ENCODE data around the gene SLCO2A1. TPM values are rescaled to one million over a fixed set of nuclear protein-coding genes. Genes with fewer than 3 reads are reported as not detected.

The SLCO2A1 gene
- total RNA-seq, 2 donors from 2014 or later, result 7.0 to 17.5 TPM

- H3K27ac ChIP-seq, result no peak overlapping the region
- intact Hi-C loops (cut with DNase I), result no loop called here
- DNase-seq (no peak), ATAC-seq (no peak)
- no peaks in the 10 kb centered on the region for H3K27me3 ChIP-seq
- TF ChIP-seq POLR2A (IDR thresholded peaks at IDR 0.05) (no peak), CTCF (IDR thresholded peaks at IDR 0.05) (no peak)
- H3K4me3 ChIP-seq, result no peak overlapping the region
- 84 to 89% methylated on average over 3 of the region's 3 CpGs for WGBS, 2 donors
- H3K36me3 ChIP-seq (replicated peaks in 1 of 2; ENCODE audit: insufficient read depth in 1 of 2, low read depth in 2 of 2), result no peaks in the 10 kb centered on the region
- no peaks in the 10 kb centered on the region for H3K4me1 ChIP-seq
- no peaks in the 10 kb centered on the region for H3K9me3 ChIP-seq
These were observed 65.2 kb downstream of the SLCO2A1 start for GRCh38 chr3:133964547-133964946.

GRCh38 chr3:133963657-133964396, 65.9 kb downstream of the SLCO2A1 start:
- Histone ChIP-seq H3K4me3 (no peak overlapping the region), H3K4me1 (no peaks in the 10 kb centered on the region), H3K27ac (no peak overlapping the region), H3K36me3 (replicated peaks in 1 of 2; ENCODE audit: insufficient read depth in 1 of 2, low read depth in 2 of 2) (no peaks in the 10 kb centered on the region), H3K27me3 (no peaks in the 10 kb centered on the region), H3K9me3 (no peaks in the 10 kb centered on the region)
- TF ChIP-seq POLR2A (IDR thresholded peaks at IDR 0.05), result no peak
- no peak for TF ChIP-seq CTCF (IDR thresholded peaks at IDR 0.05)
- ATAC-seq (no peak), DNase-seq (no peak)
- intact Hi-C loops (cut with DNase I), result no loop called here
- WGBS, 2 donors, result 74 to 75% methylated on average over 7 of the region's 7 CpGs

GRCh38 chr3:133962849-133963248, 66.9 kb downstream of the SLCO2A1 start:
- Histone ChIP-seq H3K9me3 (no peaks in the 10 kb centered on the region), H3K4me1 (no peaks in the 10 kb centered on the region), H3K27me3 (no peaks in the 10 kb centered on the region), H3K36me3 (replicated peaks in 1 of 2; ENCODE audit: insufficient read depth in 1 of 2, low read depth in 2 of 2) (no peaks in the 10 kb centered on the region), H3K27ac (no peak overlapping the region), H3K4me3 (no peak overlapping the region)
- WGBS, 2 donors, result 35 to 59% methylated on average over 2 of the region's 2 CpGs
- DNase-seq, result no peak
- TF ChIP-seq CTCF (IDR thresholded peaks at IDR 0.05) (no peak), POLR2A (IDR thresholded peaks at IDR 0.05) (no peak)
- ATAC-seq, result no peak
- intact Hi-C loops (cut with DNase I), result no loop called here

GRCh38 chr3:133958071-133958805, 71.5 kb downstream of the SLCO2A1 start:
- Histone ChIP-seq H3K4me1 (no peaks in the 10 kb centered on the region), H3K9me3 (no peaks in the 10 kb centered on the region), H3K27me3 (no peaks in the 10 kb centered on the region), H3K36me3 (replicated peaks in 1 of 2; ENCODE audit: insufficient read depth in 1 of 2, low read depth in 2 of 2) (no peaks in the 10 kb centered on the region), H3K4me3 (no peak overlapping the region), H3K27ac (no peak overlapping the region)
- no peak for TF ChIP-seq POLR2A (IDR thresholded peaks at IDR 0.05)
- no peak for TF ChIP-seq CTCF (IDR thresholded peaks at IDR 0.05)
- no peak for ATAC-seq
- intact Hi-C loops (cut with DNase I), result no loop called here
- DNase-seq, result peak in 2 of 4 donors; percentile 37 to 46
- WGBS, 2 donors, result 57% methylated on average over 5 of the region's 5 CpGs

Measured in body of pancreas (tissue), 4 donors.